Measurements from ENCODE around the gene MAML2.

- no peak for TF ChIP-seq CTCF (conservative IDR thresholded peaks at IDR 0.05; ENCODE audit: low read depth in 2 of 2)
- no peak for TF ChIP-seq POLR2AphosphoS5 (IDR thresholded peaks at IDR 0.05; ENCODE audit: low read depth)
Observed at GRCh38 chr11:96150609-96151008, 192.4 kb downstream of the MAML2 start.

Measured in GM23338 (cell line).